Measurements from ENCODE around the gene SPAG16.

Gene SPAG16

GRCh38 chr2:213766062-213766461, 481.8 kb downstream of the SPAG16 start:
- Histone ChIP-seq H3K9me2 (ENCODE audit: low read depth, low read length) (no peaks in the 10 kb centered on the region), H3K4me2 (ENCODE audit: low read length) (peak overlapping the region; percentile 61), H4K20me1 (ENCODE audit: insufficient read depth, low read length) (no peaks in the 10 kb centered on the region), H3K27ac (ENCODE audit: low read depth, low read length, poor library complexity, severe bottlenecking) (no peak overlapping the region), H3K79me2 (ENCODE audit: insufficient read depth, low read length) (no peaks in the 10 kb centered on the region), H2AFZ (ENCODE audit: low read length) (peak overlapping the region; percentile 85; the same call in 1 of the 2 replicates), H3K4me3 (ENCODE audit: low read depth, low read length, poor library complexity, severe bottlenecking) (no peak overlapping the region), H3F3A (ENCODE audit: insufficient read depth, low read length) (no peaks in the 10 kb centered on the region), H3K9ac (ENCODE audit: low read length) (no peak overlapping the region), H3K9me3 (ENCODE audit: low read length) (no peaks in the 10 kb centered on the region), H3K4me1 (ENCODE audit: insufficient read depth, low read length, severe bottlenecking) (peaks cover 13% of the 10 kb centered on the region), H3K36me3 (ENCODE audit: insufficient read depth, low read length) (no peaks in the 10 kb centered on the region), H3K27me3 (ENCODE audit: insufficient read depth, low read length) (no peaks in the 10 kb centered on the region)
- no peak for TF ChIP-seq EZH2 (IDR thresholded peaks at IDR 0.05; ENCODE audit: borderline replicate concordance, low read length)
- TF ChIP-seq CTCF (IDR thresholded peaks at IDR 0.05; ENCODE audit: low read length), result no peak

- peaks cover 13% of the 10 kb centered on the region for H3K4me1 ChIP-seq (ENCODE audit: insufficient read depth, low read length, severe bottlenecking)
- peak overlapping the region; percentile 61 for H3K4me2 ChIP-seq (ENCODE audit: low read length)
- H3K36me3 ChIP-seq (ENCODE audit: insufficient read depth, low read length), result no peaks in the 10 kb centered on the region
- H3K9me2 ChIP-seq (ENCODE audit: low read depth, low read length), result no peaks in the 10 kb centered on the region
- TF ChIP-seq EZH2 (IDR thresholded peaks at IDR 0.05; ENCODE audit: borderline replicate concordance, low read length) (no peak), CTCF (IDR thresholded peaks at IDR 0.05; ENCODE audit: low read length) (no peak)
- peak overlapping the region; percentile 31 for H3K4me3 ChIP-seq (ENCODE audit: low read depth, low read length, poor library complexity, severe bottlenecking)
- H3K27ac ChIP-seq (ENCODE audit: low read depth, low read length, poor library complexity, severe bottlenecking), result no peak overlapping the region
- peak overlapping the region; percentile 85; the same call in 1 of the 2 replicates for H2AFZ ChIP-seq (ENCODE audit: low read length)
- no peaks in the 10 kb centered on the region for H3K27me3 ChIP-seq (ENCODE audit: insufficient read depth, low read length)
- H3K79me2 ChIP-seq (ENCODE audit: insufficient read depth, low read length), result no peaks in the 10 kb centered on the region
- H3K9ac ChIP-seq (ENCODE audit: low read length), result no peak overlapping the region
- no peaks in the 10 kb centered on the region for H4K20me1 ChIP-seq (ENCODE audit: insufficient read depth, low read length)
- H3F3A ChIP-seq (ENCODE audit: insufficient read depth, low read length), result no peaks in the 10 kb centered on the region
- H3K9me3 ChIP-seq (ENCODE audit: low read length), result no peaks in the 10 kb centered on the region
Measured at GRCh38 chr2:213766465-213766901, 482.2 kb downstream of the SPAG16 start.

DNA sequence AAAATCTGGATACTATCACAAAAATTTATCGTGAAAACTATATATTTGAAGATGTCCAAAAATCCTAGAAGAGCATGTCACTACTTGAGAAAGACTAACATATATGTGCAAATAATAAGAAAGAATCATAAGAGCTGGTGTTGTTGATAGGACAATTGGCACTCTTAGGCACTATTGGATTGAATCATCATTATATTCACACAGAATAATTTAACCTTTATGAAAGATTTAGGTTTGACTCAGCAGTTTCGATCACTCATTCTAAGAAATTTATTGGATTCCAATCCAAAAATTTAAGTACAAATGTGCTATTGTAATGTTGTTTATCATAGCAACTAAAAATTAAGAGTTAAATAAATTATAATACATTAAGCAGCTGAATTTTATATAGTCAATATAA, 503.6 kb downstream of the SPAG16 start:
- Histone ChIP-seq H3K9me3 (ENCODE audit: low read length) (no peaks in the 10 kb centered on the region), H3K27me3 (ENCODE audit: insufficient read depth, low read length) (no peaks in the 10 kb centered on the region), H4K20me1 (ENCODE audit: insufficient read depth, low read length) (no peaks in the 10 kb centered on the region), H3K36me3 (ENCODE audit: insufficient read depth, low read length) (no peaks in the 10 kb centered on the region), H3F3A (ENCODE audit: insufficient read depth, low read length) (no peaks in the 10 kb centered on the region), H3K9me2 (ENCODE audit: low read depth, low read length) (no peaks in the 10 kb centered on the region), H2AFZ (ENCODE audit: low read length) (no peak overlapping the region), H3K27ac (ENCODE audit: low read depth, low read length, poor library complexity, severe bottlenecking) (no peak overlapping the region), H3K79me2 (ENCODE audit: insufficient read depth, low read length) (no peaks in the 10 kb centered on the region), H3K4me3 (ENCODE audit: low read depth, low read length, poor library complexity, severe bottlenecking) (no peak overlapping the region), H3K4me2 (ENCODE audit: low read length) (no peak overlapping the region), H3K9ac (ENCODE audit: low read length) (no peak overlapping the region), H3K4me1 (ENCODE audit: insufficient read depth, low read length, severe bottlenecking) (no peaks in the 10 kb centered on the region)
- TF ChIP-seq CTCF (IDR thresholded peaks at IDR 0.05; ENCODE audit: low read length) (no peak), EZH2 (IDR thresholded peaks at IDR 0.05; ENCODE audit: borderline replicate concordance, low read length) (no peak)

All from OCI-LY1 (cell line).